Renal cortex interstitium (tissue), 11 donors: ENCODE measurements around the gene ITPR1. TPM values are rescaled to one million over a fixed set of nuclear protein-coding genes. Genes with fewer than 3 reads are reported as not detected.

Source experiments
- DNase-seq, 11 donors: peaks; one replicate each; pipeline ENCODE4 v3.0.0-alpha.2; 2013; ENCODE audit warnings: low read depth in 9 of 11, low spot score in 4 of 11; ENCODE audit errors: extremely low read depth in 1 of 11
- polyA plus RNA-seq, 3 donors: library from polyadenylated mRNA; unstranded; fragments of 120-200 nt; gene quantifications; one replicate each; pipeline ENCODE4 v1.2.1, GENCODE V29; 2013; ENCODE audit not compliant: insufficient read length in 3 of 3

The ITPR1 gene
- polyA plus RNA-seq, 3 donors = 51.9 to 63.3 (median 56.4) TPM

DNA sequence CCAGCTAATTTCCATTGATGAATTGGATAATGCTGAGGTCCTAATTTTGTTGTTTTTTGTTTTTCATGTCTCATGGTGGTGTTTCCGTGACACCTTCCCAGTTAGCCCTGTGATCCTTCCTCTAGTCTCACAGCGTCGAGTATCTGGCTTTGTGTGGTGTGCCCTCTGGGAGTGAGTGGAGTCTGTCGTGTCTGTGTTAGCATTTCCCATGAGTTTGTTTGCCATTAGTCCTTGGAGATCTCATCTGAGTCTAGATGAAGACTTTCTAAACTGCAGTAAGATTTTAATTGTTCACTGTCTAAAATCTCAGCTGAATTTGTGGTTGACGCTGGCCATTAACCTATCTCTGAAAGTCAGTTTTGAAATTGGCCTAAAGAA lies 224.2 kb downstream of the ITPR1 start:
- no peak for DNase-seq

DNA sequence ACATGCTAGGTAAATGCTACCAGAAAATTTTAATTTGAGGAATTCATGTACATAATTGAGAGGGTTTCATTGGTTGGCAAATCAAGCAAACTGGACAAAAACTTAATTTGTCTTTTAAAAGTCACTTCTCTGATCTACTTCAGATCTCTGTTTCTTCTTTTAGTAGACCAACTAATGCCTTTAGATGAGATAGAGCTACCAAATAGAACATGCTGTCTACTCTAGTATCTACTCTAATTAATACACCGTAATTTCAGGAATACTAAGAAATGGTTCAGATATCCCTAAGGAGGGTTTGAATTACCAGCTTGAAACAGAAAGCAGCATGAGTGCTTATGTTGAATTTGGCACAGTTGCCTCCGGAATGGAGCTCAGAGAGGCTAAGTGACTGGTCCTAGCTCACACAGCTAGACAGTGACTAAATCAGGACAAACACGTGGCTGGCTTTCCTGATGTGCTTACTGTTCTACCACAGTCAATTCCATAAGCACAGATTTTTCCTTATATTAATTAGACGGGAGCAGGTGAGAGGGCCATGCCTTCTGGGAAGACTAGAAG lies 225.1 kb downstream of the ITPR1 start:
- no peak for DNase-seq

GRCh38 chr3:4719046-4719501 lies 225.9 kb downstream of the ITPR1 start:
- peak in 1 of 11 donors; percentile 25 for DNase-seq

- peak in 1 of 11 donors; percentile 61 for DNase-seq
Observed at GRCh38 chr3:4720316-4721075, 227.3 kb downstream of the ITPR1 start.

GRCh38 chr3:4721511-4721911 lies 228.4 kb downstream of the ITPR1 start:
- DNase-seq = no peak

- no peak for DNase-seq
Observed at GRCh38 chr3:4722103-4722502, 229.0 kb downstream of the ITPR1 start.

GRCh38 chr3:4724051-4724629 lies 231.0 kb downstream of the ITPR1 start:
- no peak for DNase-seq

DNA sequence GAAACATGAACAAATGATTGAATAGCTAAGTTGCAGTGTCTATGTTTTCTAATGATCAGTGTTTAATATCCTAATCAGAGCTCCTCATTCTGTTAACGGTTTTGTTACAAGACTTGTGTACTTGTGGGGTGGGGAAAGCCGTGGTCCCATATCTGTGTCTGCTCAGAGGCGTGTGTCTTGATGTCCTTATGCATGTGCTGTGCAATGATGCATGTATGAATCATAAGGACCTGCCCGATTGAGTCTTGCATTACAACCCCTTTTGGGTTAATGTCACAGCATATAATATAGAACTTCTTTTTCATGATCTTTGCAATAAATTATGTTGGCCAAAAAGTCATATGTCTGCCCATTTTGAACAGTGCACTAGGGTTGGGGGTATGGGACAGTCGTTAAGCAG lies 233.4 kb downstream of the ITPR1 start:
- no peak for DNase-seq

DNA sequence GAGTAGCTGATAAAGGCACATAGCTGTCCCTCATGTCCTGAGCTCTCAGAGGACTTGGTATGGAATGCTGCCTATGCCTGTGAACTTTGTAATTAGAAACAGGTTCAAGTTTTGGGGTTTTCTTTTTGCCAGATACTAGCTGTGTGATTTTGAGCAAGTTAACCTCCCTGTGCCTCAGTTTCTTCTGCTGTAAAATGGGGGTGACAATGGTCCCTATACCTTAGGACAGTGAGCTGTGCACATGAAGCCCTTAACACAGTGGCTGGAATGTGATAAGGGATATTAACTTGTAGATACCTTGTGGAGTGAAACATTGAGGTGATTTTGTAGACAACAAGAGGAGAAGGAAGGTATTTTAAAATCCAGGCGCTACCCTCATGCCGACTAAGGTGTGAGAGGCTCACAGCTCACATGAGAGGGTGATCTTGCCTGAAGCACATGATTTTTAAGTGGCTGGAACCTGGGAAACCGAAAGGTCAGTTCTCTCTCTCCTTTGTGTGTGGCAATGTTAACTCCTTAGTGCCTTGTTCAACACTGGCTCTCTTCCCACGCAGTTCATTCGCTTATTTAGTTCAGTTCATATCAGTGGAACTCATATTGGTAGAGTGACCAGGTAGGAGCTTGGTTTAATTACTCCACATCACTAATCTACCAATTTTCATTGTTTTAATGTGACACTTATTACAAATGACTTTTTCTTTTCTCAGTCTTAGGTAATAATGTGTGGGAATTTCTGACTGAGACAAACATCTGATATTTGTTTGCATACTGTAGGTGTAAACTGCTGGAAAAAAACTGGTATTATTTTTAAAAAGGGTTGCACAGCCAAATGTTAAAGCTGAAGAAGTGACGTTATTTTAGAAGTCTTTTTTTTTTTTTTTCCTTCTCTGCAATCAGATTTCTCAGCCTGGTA lies 236.2 kb downstream of the ITPR1 start:
- no peak for DNase-seq

GRCh38 chr3:4730719-4731118 lies 237.6 kb downstream of the ITPR1 start:
- DNase-seq = no peak

- DNase-seq = no peak
Observed at GRCh38 chr3:4731543-4732111, 238.5 kb downstream of the ITPR1 start.

DNA sequence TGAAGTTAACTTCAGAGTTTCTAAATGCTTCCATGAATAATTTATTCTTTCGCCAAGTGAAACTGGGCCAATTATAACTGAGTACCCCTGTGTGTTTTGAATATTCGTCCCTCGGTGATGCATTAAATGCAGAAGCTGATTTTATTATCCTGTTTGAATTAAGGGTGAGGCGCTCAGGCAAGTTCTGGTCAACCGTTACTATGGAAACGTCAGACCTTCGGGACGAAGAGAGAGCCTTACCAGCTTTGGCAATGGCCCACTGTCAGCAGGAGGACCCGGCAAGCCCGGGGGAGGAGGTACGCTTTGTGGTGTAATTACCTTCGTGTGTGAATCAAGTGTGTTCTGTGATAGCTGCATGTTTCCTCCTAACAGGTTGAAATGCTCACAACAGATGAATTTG lies 239.8 kb downstream of the ITPR1 start:
- DNase-seq = no peak

DNA sequence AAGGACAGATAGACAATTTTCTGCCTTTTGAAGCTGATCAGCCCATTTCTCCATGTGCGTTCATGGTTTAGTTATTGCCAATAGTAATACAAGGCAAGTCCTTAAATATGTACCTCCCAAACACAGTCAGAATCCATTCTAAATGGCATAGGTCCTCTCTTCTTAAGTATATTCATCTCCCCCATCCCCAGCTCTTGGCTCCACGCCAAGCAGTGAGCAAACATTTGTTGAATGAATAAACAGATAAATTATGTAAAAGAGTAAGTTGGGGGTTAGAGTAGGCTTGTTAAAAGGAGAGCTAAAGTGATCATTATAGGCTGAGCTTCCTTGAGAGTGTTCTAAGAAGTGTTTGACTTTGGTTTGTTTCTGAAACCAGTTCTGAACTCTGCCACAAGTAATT lies 241.3 kb downstream of the ITPR1 start:
- no peak for DNase-seq

DNA sequence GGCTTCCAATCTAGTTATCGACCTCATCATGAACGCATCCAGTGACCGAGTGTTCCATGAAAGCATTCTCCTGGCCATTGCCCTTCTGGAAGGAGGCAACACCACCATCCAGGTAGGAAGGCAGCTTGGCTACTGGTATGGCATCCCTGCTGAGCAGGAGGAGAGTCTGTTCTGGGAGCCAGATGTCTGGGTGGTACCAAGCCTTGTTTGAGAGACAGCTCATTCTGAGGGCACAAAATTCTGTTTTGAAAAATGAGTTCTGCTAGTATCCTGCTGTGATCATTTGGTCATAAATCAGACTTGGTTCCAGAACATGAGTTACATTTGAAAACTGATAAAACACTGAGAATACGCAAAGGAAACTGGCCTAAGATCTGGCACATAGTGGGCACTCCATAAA lies 242.1 kb downstream of the ITPR1 start:
- DNase-seq = no peak

GRCh38 chr3:4736284-4736861 lies 243.2 kb downstream of the ITPR1 start:
- no peak for DNase-seq

GRCh38 chr3:4738737-4739274 lies 245.7 kb downstream of the ITPR1 start:
- no peak for DNase-seq

DNA sequence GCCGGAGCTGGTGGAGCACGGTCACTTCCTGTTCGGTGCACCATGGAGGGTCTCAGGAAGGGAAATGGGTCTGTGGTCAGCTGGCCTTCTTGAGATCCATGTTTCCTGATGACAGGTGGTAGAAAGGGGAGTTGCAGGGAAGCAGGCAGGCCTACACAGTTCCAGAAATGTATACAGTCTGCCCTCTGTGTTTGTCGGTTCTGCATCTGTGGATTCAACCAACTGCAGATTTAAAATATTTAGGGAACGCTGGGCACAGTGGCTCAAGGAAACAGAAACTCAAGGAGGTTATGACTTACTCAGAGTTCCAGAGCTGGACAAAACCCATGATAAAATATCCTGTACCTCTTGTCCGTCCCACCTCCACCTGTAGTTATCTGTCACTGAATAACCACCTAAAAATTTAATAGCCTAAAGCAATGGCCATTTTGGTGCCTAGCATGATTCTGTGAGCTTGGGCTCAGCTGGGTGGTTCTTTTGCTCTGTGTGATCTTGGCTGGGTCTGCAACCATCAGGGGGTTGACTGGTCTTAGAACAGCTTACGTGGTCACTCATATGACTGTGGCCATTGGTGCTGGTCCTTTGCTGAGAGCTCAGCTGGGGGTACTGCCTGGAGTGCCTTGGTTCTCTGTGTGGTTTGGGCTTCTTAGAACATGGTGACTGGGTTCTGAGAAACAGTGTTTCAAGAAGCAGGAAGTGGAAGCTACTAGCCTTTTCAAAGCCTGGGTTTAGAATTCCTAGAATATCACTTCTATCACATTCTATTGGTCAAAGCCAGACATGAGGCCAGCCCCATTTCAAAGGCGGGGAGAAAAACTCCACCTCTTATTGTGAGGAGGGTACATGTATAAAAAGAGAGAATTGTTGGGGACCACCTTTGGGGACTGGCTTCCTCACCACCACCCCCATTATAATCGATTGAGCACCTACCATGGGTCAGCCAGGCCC lies 246.4 kb downstream of the ITPR1 start:
- DNase-seq = no peak
